Stimulated activated CD8-positive, alpha-beta memory T cell treated with anti-CD3 and anti-CD28 coated beads, Interleukin-15, amount 100 ng/mL, for 48 hours (primary cell): ENCODE data around the gene RAB7B.
"Not testable (repeated sequence)": the region's sequence is repeated elsewhere in the genome, so short reads cannot be mapped to it uniquely, and the experiment has no call there.

Experiments used
- DNase-seq, 2 donors: peaks; one replicate each; pipeline ENCODE4 v3.0.0-alpha.2; 2020; ENCODE audit warnings: low read depth in 2 of 2

The RAB7B gene, protein sequence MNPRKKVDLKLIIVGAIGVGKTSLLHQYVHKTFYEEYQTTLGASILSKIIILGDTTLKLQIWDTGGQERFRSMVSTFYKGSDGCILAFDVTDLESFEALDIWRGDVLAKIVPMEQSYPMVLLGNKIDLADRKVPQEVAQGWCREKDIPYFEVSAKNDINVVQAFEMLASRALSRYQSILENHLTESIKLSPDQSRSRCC

DNA sequence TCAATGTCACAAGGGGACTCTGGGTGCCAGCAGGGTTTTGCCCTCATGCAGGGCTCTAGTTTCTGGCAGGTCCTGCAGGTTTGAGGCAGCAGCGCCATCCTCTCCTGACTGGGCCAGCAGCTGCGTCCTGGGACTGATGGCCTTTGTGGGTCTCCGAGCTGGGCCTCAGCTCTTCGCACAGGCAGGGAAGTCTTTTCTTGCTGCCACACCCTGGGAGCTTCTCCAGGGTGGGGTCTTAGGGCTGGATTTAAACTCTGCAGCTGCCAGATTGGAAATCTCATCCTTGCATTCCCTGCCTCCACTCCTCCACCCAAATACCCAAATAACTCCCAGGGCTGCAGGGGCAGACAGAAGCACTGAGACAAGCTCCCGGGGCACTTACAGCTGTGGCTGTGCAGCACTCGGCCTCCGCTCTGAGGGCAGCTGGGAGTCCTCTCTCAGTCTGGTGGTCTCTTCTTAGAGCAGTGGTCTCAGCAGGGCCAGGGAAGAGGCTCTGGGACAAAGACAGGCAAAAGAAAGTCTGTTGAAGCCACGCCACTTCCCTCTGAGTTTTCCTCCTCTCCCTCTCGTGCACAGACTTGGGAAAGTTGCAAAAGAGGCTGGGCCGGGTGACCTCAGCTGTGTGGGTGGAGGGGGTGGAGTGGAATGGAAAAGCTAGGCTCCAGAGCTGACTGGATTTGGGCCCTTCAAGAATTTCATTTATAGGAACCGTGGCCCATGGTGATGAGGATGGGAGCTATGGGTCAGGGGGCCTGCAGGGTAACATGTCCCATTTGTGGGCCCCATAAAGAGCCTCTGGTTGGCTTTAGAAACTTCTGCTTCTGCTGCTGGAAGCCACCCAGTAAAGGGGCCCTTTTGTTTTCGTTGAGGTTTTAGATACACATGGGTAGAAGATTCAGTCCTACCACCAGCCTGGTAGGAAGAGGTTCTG is at the start of gene RAB7B:
Gene RAB7B, minus strand, starts transcription at position 525 of the 931 bp plus-strand sequence. CDS start 9,260 bp downstream, outside the sequence.
- no peak for DNase-seq

DNA sequence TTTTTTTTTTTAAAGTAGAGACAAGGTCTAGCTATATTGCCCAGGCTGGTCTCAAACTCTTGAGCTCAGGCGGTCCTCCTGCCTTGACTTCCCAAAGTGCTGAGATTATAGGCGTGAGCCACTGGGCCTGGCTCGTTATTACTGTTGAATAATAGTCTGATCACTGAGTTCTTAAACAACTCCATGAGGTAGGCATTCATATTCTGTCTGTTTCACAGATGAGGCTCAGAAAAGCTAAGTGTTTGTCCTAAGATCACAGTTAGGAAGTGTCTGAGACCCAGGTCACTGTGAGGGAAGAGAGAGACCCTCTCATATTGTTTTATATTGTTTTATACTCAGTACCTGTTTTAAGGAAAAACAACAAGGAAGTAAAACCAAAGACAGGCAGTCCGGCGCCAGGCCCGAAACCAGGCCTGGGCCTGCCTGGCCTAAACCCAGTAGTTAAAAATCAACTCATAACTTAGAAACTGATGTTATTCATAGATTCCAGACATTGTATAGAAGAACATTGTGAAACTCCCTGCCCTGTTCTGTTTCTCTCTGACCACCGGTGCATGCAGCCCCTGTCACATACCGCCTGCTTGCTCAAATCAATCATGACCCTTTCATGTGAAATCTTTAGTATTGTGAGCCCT is 49.2 kb upstream of the RAB7B start:
- DNase-seq, result not testable (repeated sequence)

DNA sequence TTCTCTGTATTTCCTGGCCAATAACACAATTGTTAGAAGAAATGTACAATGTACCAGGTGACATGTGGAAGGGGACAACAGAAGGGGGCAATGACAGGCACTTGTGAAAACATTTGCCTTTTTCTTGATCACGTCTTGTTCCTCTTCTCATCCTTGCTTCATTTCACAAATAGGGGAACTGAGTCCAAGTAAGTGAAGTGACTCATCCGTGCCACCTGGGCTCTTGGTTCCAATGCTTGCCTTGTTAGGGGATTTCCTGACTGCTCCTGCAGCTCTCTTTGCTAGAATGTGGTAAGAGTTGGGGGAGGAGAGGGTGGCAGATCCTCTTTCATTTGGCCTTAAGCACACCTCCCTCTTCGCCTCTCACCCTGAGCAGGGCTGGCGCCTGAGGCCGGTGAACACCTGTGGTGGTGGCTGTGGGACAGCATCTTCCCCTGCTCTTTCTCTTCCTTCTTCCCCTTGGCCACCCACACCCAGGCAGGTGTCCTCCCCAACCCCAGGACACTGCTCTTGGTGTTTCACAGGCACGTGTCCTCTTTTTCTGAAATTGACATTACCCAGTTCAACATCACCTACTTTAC is 47.5 kb upstream of the RAB7B start:
- peak; percentile 21 to 27 for DNase-seq

DNA sequence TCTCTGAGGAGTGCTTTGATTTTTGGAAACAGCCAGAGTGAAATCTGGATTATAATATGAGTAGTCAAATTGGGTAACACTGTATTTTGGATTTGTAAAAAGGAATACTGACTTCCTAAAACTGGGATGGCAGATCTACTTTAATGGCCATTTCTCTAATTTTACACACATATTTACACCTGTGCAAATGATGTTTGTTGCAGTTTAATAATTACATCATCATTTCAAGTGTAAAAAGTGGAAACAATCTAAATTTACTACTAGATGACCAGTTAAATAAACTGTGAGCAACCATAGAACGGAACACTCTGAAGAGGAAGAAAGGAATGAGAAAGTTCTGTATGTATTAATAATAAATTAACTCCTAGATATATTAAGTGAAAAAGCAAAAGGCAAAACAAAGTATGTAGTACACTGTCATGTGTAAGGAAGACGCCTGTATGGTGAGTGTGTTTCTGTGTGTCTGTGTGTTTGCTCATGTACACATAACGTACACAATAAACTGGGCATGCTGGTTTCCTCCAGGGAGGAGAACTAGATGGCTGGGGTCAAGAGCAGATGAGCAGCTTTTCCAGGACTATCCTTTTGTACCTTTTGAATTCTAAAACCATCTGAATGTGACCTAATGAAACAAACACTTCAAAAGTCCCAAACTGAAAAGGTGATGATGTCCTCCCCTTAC is 46.9 kb upstream of the RAB7B start:
- no peak for DNase-seq

DNA sequence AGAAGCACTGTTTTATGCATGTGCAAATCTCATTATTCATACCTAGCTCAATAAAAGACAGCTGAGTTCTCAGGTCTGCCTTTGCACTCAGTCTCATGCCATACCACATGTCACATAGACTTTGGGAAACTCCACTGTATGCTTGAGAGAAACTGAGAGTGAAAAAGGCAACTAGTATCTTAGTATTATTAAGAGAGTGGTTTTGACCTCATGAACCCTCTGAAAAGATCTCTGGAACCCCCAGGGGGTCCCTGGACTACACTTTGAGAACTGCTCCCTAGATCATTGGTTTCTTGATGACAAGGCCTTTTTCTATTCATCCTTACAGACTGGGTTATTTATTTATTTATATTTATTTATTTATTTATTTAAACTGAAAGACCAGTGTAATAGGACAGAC is 46.1 kb upstream of the RAB7B start:
- no peak for DNase-seq

DNA sequence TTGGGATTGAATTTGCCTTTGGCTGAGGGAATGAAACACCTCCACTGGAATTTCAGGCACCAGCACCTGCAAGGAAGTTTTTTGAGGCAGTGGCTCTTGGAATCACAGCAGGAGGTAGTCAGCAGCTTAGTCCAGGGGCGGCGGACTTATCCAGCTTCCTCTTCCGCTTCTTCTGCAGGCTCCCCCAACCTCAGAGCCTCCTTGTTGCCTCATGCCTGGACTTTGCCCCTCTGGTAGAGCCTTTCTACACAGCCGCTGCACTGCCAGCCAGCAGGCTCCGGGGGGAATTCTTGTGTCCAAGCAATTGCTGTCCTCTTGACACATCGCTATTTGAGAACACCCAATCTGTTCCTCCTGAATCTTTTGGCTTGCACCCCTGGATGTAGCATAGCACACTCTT is 45.4 kb upstream of the RAB7B start:
- DNase-seq, result no peak

DNA sequence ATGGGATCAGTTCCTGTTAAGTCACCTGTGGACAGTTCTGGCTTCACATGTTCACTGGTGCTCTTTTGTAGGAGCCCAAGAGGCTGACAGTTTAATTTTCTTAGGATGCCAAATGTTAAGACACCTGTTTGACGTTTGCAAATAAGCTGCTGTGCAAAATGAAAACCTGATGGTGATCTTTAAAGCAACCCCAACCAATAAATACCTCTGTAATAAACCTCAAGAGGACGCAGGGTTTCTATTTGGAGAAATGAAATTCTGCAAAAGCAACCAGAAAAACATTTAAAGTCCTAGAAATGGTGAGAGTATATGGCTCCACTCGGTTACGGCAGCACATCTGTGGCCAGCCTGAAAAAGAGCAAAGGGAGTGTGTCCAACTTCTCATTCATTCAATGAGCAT is 44.1 kb upstream of the RAB7B start:
- DNase-seq, result no peak

DNA sequence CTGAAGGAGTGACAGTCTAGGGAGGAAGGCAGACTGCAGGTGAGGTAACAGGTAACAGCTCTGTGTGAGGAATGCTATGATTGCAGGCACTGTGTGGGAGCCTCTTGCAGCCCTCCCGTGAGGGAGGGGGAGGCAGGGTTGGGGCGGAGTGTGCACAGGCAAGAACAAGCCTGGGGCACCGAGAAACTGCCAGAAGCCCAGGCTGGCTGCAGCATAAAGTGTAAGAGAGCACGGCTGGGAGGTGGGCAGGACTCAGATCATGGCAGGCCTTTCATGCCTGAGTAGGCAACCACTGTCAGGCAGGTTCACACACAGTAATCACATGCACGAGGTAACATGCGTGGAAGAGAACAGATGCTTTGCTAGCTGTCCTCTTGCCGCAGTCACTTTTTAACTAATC is 38.4 kb upstream of the RAB7B start:
- no peak for DNase-seq

DNA sequence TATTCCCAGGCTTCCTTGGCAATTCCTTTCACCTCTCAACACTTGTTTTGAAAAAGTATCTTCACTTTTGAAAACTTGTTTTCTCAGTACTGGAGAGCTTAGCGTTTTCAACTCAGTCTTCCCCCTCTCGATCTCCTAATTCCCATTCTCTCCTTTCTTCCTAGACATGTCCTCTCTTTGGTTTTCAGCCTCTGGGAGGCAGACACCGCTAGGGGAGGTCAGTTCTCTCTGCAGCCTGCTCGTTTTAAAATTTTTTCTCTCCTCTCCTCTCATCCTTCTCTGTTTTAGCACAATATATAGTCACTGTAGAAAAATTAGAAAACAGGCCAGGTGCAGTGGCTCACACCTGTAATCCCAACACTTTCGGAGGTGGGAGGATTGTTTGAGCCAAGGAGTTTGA is 37.1 kb upstream of the RAB7B start:
- DNase-seq, result no peak

DNA sequence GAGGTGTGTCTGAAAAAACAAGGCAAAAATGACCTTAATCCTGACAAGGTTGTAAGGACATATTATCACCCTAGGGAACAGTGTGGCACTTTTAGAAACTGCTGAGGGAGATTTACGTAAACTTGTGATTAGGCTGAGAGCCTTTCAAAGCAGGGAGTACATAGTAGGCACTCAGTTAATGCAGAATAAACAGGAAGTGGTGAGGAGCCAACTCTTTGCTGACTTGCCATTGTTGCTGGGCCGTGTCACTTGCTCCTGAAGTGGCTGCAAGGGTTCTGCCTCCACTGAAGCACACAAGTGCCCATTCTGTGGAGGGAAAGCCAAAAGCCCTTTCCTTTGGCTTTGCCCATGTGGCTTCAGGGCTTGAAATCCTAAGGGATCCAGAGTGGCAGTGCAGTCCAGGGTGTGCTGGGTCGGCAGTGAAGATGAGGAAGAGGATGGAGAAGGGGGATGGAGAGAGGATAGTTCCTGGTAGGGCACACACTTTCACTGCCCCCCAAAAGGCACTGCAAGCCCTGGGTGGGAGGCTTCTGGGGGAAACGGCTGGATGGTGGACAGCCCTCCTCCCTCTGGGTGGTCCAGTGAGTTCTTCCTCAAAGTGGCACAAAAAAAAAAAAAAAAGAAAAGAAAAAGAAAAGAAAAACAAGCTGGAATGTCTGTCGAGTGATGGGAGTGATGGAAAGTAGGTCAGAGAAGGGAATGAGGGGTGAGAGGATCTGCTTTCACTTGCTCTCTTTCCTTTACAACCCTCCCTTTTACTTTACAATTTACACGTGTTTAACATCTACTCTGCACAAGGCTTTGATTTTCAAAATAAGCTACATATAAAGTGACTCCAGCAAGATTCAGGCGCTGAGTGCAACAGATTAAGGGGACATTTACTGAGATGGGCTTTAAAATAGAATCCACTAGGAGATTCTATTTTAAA is 36.1 kb upstream of the RAB7B start:
- DNase-seq, result no peak

DNA sequence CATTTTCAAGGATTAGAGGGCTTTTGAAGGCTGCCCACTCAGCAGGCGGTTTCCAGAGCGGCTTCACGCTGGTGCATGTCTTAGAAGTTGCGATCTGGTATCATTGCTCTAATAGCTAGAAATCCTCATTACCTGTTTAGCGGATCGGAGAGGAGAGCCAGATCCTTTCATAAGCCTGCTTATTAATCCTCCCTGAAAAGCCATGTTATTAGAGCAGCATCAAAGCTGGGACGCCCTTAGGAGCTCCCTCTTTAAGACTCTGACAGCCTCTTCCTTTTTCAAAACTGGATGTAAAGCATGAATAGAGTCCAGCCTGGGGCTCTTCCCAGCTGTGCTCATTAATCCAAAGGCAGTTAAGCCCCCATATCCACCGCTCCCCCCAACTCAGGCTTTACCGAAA is 34.4 kb upstream of the RAB7B start:
- DNase-seq, result no peak

DNA sequence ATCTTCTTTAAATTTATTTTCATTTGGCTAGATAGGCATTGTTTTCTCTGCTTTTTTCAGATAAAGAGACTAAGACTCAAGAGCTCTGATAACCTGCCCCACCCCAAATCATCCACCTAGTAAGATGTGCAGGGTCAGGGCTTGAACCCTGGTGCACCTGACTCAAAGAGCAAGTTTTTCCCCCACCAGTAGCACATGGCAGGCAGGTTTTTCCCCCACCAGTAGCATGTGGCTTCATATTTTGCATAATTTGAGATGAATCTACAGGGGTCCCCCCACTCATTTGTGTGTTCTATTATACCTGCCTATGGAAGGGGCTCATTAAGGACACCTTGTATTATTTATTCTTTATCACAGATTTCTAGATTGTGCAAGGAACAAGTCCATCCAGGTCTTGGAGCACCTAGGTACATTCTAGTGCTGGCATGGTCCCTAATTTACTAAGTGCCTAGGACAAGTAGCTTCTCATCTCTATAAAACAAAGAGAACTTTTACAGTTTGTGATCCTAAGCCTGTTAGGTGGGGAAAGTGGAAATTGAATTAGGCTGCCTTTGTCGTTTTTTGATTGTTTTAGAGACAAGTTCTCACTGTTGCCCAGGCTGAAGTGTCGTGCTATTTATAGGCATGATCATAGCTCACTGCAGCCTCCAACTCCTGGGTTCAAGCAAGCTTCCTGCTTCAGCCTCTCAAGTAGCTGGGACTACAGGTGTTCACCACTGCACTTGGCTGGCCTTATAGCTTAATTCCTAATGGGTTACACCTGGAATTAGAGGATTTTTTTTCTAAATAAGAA is 33.7 kb upstream of the RAB7B start:
- DNase-seq, result no peak

DNA sequence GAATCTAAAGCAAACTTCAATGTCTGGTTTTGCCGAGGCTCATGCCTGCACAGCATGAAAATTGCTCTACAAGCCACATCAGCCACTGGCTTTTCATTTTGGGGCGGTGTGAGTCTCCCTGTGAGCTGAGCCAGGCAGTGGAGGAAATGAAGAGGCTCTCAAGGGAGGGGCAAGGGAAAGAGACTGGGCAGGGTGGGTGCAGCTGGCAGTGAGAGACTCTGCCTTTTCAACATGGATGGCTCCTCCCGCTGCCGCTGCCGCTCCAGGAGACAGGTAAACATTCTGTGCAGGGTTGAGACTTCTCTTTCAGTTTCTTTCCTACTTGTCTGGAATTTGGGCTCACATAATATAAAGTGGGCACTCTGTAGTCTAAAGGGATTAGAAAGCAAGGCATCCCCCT is 31.8 kb upstream of the RAB7B start:
- DNase-seq, result no peak

DNA sequence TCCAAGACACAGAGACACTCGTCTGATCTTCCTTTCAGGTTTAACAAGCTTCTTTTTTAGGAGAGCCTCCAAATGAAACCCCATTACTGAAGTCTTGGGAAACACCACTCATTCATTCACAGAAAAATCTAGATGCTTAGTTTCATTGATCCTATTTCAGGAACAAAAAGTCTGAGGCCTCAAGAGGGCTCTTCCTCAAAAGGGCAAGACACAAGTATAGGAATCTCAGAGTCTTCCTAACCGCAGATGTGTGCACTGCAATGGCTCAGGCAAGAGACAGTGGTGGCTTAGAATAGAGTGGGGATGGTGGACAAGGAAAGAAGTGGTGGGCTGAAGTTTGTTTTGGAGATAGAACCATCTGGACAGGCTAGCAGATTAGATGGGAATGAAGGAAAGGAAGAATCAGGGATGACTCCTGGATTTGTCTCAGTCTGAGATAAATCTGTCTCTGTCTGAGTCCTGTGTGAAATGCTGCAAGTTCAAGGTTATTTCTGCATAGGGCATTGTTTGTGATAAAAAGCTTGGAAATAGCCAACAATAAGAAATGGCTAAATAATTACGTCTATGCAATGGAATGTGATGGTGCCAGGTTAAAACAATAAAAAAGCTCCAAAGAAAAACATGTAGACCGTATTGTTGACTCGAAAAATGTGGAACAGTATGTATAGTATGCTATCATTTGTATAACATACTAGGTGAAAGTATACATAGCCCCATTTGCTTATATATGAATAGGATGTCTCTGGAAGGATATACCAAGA is 29.4 kb upstream of the RAB7B start:
- DNase-seq, result no peak

DNA sequence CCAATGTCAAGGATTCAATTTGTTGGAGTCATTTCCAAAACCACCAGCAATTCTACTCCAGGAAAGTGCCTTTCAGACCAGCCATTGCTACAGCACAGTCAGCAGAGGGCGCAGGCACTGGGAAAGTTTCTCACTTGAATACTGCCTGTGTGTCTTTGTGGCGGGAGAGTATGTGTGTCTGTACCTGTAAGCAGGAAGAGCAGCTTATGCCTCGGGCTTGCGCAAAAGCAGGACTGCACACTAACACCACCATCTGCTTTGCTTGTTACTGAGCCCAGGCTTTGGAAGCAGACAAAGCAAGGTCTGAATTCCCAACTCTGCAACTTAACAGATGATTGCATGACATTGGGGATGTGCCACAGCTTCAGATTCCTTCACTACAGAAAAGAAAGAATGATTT is 27.5 kb upstream of the RAB7B start:
- DNase-seq, result peak; percentile 38 to 48

DNA sequence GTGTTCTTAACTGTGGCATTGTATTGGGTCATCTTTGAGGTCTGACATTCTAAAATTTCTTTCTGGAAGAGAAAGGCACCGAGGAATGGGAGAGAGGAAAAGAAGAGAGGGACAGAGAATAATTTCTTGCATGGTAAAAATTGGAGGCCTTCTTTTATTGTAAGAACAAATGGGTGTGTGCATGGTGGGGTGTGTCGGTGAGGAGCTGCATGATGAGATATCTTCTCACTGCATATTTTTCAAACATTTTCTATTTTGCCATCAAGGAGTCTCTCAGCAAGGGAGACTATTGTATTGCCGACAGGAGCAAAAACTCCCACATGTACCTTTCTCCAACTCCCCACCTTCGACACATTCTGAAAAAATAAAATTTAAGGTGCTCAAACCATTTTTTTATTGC is 27.0 kb upstream of the RAB7B start:
- no peak for DNase-seq

DNA sequence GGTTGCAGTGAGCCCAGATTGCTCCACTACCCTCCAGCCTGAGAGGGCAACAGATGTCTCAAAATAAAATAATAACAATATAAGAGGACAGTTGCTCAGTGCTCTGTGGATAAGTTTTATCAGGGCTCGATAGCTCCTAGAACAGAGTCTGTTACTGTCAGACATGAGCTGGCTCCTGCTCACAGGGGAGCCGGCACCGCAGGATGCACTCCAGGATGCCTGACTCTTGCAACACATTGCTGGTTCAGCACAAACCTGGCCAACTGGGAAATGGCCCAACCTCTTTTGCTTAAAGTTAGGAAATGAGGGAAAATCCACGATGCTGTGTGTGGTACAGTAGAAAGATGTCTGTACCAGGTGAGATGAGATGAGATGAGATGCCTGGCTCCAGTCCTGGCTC is 26.3 kb upstream of the RAB7B start:
- DNase-seq, result no peak

DNA sequence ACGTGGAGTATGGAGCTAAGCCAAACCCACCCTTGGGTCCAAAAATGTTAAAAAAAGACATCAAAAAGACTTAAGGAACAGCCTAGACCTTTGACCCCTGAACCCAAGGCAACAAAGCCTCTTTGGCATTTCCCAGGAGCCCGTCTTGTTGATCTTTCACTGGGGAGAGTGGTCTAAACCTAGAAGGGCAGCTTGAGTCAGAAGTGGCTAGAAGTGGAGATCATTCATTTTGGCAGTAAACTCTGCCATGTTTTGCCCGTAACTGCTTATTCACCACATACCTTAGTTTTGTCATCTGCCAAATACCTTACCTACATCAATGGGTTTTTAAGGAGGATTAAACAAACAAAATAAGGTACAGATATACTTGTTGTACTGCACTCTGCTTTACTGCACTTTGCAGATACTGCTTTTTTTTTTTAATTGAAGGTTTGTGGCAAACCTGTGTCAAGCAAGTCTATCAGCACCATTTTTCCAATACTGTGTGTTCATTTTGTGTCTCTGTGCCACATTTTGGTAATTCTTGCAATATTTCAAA is 22.2 kb upstream of the RAB7B start:
- DNase-seq, result no peak

DNA sequence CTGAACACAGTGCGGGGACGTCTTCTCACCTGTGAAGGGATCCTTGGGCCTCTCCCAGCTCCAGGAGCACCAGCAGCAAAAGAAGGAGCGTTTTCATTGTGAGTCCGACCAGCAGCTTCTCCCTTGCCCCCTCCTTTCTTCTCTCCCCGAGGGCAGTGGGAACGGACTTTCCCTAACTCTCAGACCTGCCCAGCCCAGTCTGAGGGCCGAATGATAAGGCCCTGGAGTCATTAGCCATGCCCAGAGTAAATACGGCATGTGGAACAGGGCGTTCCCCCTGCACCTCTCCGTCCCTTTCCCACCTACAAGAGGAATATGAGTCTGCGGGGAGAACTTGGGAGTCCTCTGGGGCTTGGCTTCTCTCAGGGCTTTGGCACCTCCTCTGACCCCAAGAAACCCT is 20.5 kb upstream of the RAB7B start, which contains the start of gene CTSE:
Gene CTSE, minus strand, starts transcription at position 201 of the 400 bp plus-strand sequence. Its CDS starts 104 bp downstream, at position 97.
- DNase-seq, result no peak
